Liver (tissue), 3 donors: Measurements from ENCODE around the gene SLC29A3.

Source experiments
- FOXA2 ChIP-seq: IDR thresholded peaks from 2 replicates; pipeline ENCODE4 v1.6.1; 2016; ENCODE audit warnings: antibody characterized with exemption
- GABPA ChIP-seq, 2 donors: IDR thresholded peaks in 1 of 2; conservative IDR thresholded peaks in 1 of 2; 2 replicates each; pipeline ENCODE4 v1.6.1; 2016; ENCODE audit warnings: antibody characterized with exemption in 2 of 2, mild to moderate bottlenecking in 1 of 2, moderate library complexity in 1 of 2
- JUND ChIP-seq, 2 donors: IDR thresholded peaks; 2 replicates each; pipeline ENCODE4 v1.6.1; 2016; ENCODE audit warnings: antibody characterized with exemption in 2 of 2
- TAF1 ChIP-seq: conservative IDR thresholded peaks from 2 replicates; pipeline ENCODE4 v1.6.1; 2016; ENCODE audit warnings: antibody characterized with exemption, mild to moderate bottlenecking
- TF ChIP-seq, protein P1 (sequence below): fragments of 150-350 bp; IDR thresholded peaks from 2 replicates; pipeline ENCODE4 v1.5.1; 2017; ENCODE audit warnings: improper control_type of control experiment, low read depth, low read length; ENCODE audit not compliant: missing input control
- TF ChIP-seq, protein P2 (sequence below): IDR thresholded peaks from 2 replicates; pipeline ENCODE4 v1.6.1; 2016; ENCODE audit warnings: antibody characterized with exemption
- TF ChIP-seq, protein P3 (sequence below): IDR thresholded peaks from 2 replicates; pipeline ENCODE4 v1.6.1; 2016; ENCODE audit warnings: antibody characterized with exemption
- donor health status: healthy.
- donor health status: healthy.

DNA sequence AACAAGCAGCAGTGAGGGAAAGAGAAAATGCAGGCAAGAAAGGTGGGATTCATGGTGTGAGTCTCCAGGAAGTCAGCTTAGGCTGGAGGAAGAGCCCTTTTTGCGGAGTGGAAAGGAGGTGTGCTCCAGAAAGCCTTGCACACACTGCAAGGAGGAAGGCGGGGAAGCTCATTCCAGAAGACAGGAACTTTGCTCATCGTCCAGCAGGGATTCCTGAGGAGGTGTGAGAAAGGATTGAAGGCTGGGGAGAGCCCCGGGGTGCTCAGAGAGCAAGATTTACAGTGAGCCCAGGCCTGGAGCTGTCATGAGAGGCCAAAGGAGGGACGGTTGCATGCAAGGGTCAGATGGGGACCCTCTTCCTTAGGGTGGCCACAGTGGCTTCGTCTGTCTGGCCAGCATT lies 17.6 kb downstream of the SLC29A3 start:
- TF ChIP-seq TAF1 (no peak), FOXA2 (no peak), GABPA (IDR thresholded peaks at IDR 0.05 in 1 of 2, conservative IDR thresholded peaks at IDR 0.05 in 1 of 2) (no peak), JUND (IDR thresholded peaks at IDR 0.05) (no peak)
- TF ChIP-seq, protein P1, sequence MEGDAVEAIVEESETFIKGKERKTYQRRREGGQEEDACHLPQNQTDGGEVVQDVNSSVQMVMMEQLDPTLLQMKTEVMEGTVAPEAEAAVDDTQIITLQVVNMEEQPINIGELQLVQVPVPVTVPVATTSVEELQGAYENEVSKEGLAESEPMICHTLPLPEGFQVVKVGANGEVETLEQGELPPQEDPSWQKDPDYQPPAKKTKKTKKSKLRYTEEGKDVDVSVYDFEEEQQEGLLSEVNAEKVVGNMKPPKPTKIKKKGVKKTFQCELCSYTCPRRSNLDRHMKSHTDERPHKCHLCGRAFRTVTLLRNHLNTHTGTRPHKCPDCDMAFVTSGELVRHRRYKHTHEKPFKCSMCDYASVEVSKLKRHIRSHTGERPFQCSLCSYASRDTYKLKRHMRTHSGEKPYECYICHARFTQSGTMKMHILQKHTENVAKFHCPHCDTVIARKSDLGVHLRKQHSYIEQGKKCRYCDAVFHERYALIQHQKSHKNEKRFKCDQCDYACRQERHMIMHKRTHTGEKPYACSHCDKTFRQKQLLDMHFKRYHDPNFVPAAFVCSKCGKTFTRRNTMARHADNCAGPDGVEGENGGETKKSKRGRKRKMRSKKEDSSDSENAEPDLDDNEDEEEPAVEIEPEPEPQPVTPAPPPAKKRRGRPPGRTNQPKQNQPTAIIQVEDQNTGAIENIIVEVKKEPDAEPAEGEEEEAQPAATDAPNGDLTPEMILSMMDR, result no peak
- TF ChIP-seq, protein P2, sequence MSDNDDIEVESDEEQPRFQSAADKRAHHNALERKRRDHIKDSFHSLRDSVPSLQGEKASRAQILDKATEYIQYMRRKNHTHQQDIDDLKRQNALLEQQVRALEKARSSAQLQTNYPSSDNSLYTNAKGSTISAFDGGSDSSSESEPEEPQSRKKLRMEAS, result no peak
- TF ChIP-seq, protein P3, sequence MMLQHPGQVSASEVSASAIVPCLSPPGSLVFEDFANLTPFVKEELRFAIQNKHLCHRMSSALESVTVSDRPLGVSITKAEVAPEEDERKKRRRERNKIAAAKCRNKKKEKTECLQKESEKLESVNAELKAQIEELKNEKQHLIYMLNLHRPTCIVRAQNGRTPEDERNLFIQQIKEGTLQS, result no peak
